K562 (cell line): ENCODE measurements around the gene SUV39H2. TPM values are rescaled to one million over a fixed set of nuclear protein-coding genes. Genes with fewer than 3 reads are reported as not detected.

Experiments
- ARID3A ChIP-seq: IDR thresholded peaks from 2 replicates; pipeline ENCODE4 v1.6.1; 2012; ENCODE audit warnings: low read depth, low read length, improper control_type of control experiment, borderline replicate concordance
- BRD4 ChIP-seq: fragments of 200-600 bp; sonication (generic); IDR thresholded peaks from 2 replicates; pipeline ENCODE4 v1.6.1; 2017; ENCODE audit warnings: inconsistent platforms
- CBX2 ChIP-seq: fragments of 200-600 bp; sonication (generic); IDR thresholded peaks from one replicate; pipeline ENCODE4 v1.6.1; 2012; ENCODE audit warnings: mild to moderate bottlenecking, low read length, inconsistent platforms; ENCODE audit not compliant: insufficient read depth, poor library complexity, severe bottlenecking
- DDX20 ChIP-seq: fragments of 450-650 bp; IDR thresholded peaks from 2 replicates; pipeline ENCODE4 v1.6.1; 2016; ENCODE audit warnings: missing genetic modification characterization, low read depth, mild to moderate bottlenecking, missing compliant biosample characterization, moderate library complexity
- EHMT2 ChIP-seq: fragments of 450-650 bp; IDR thresholded peaks from 2 replicates; pipeline ENCODE4 v1.6.1; 2018; ENCODE audit warnings: antibody characterized with exemption
- GMEB1 ChIP-seq: fragments of 250-450 bp; sonication (Bioruptor Pico); IDR thresholded peaks from 2 replicates; pipeline ENCODE4 v1.4.0; 2020; ENCODE audit warnings: mild to moderate bottlenecking
- HES1 ChIP-seq: fragments of 450-650 bp; IDR thresholded peaks from 2 replicates; pipeline ENCODE4 v1.6.1; 2016; ENCODE audit warnings: low read depth, mild to moderate bottlenecking, moderate library complexity
- NR2C2 ChIP-seq, 2 experiments: fragments of 200-800 bp in 1 of 2; sonication (Bioruptor generic) in 1 of 2; sonication (generic) in 1 of 2; formaldehyde crosslinking in 1 of 2; IDR thresholded peaks; 2 replicates each; pipeline versions ENCODE4 v1.6.1 to v1.8.0; 2016 to 2022; ENCODE audit warnings: mild to moderate bottlenecking in 1 of 2, missing compliant biosample characterization in 1 of 2, missing genetic modification characterization in 1 of 2, missing genetic modification reagents in 1 of 2
- NR4A1 ChIP-seq, 2 experiments: fragments of 250-450 bp in 1 of 2; fragments of 450-650 bp in 1 of 2; sonication (Bioruptor Pico) in 1 of 2; IDR thresholded peaks; 2 replicates each; pipeline versions ENCODE4 v1.4.0 to v1.6.1; 2016 to 2020; ENCODE audit warnings: mild to moderate bottlenecking in 2 of 2, missing compliant biosample characterization in 1 of 2, missing genetic modification characterization in 1 of 2, moderate library complexity in 1 of 2
- SIX5 ChIP-seq, 2 experiments: IDR thresholded peaks; 2 replicates each; pipeline ENCODE4 v1.6.1; 2011; ENCODE audit warnings: low read length in 2 of 2, borderline replicate concordance in 1 of 2, low read depth in 1 of 2, mild to moderate bottlenecking in 1 of 2, moderate library complexity in 1 of 2; ENCODE audit not compliant: insufficient read depth in 1 of 2
- SMARCA4 ChIP-seq: fragments of 450-650 bp; IDR thresholded peaks from 2 replicates; pipeline ENCODE4 v1.6.1; 2016
- SNRNP70 ChIP-seq: fragments of 200-400 bp; formaldehyde crosslinking; optimal IDR thresholded peaks from 2 replicates; pipeline ENCODE3; 2017; ENCODE audit warnings: low read depth, low read length
- SOX6 ChIP-seq: fragments of 450-650 bp; IDR thresholded peaks from 2 replicates; pipeline ENCODE4 v1.6.1; 2014; ENCODE audit warnings: mild to moderate bottlenecking
- U2AF1 ChIP-seq: fragments of 200-400 bp; formaldehyde crosslinking; optimal IDR thresholded peaks from 2 replicates; pipeline ENCODE3; 2017; ENCODE audit warnings: mild to moderate bottlenecking, low read depth, low read length, moderate library complexity
- ZNF695 ChIP-seq: fragments of 450-650 bp; formaldehyde crosslinking; IDR thresholded peaks from 2 replicates; pipeline ENCODE4 v1.4.0; 2020; ENCODE audit warnings: mild to moderate bottlenecking, moderate library complexity
- ZNF766 ChIP-seq: fragments of 200-800 bp; sonication (Bioruptor generic); conservative IDR thresholded peaks from 2 replicates; pipeline ENCODE4 v1.6.1; 2016; ENCODE audit warnings: missing genetic modification characterization, missing compliant biosample characterization
- polyA plus RNA-seq, 8 experiments: library from polyadenylated mRNA; depleted of rRNA in 4 of 8; stranded (reverse) in 5 of 8; unstranded in 3 of 8; fragments of >200 nt; fragmentation: Nextera tagmentation in 2 of 8; fragmentation: Illumina TruSeq in 1 of 8; extraction: Ambion mirVana in 2 of 8; extraction: Trizol in 1 of 8; gene quantifications; 2 replicates each; pipeline versions ENCODE4 v1.2.1 to v1.2.3, GENCODE V29; 2011 to 2014; ENCODE audit warnings: inconsistent platforms in 1 of 8, missing spikeins in 1 of 8
- total RNA-seq, 7 experiments: library from RNA; depleted of rRNA in 6 of 7; stranded (reverse); fragments of >200 nt in 6 of 7; fragmentation: Illumina TruSeq in 2 of 7; extraction: Trizol in 2 of 7; gene quantifications; 2 replicates each; pipeline versions ENCODE4 v1.2.1 to v1.2.3, GENCODE V29; 2011 to 2021; ENCODE audit warnings: low replicate concordance in 1 of 7
- TF ChIP-seq, protein P1 (sequence below): fragments of 250-450 bp; sonication (Bioruptor Pico); IDR thresholded peaks from 2 replicates; pipeline ENCODE4 v1.5.0; 2020; ENCODE audit warnings: mild to moderate bottlenecking, borderline replicate concordance
- TF ChIP-seq, protein P2 (sequence below), 2 experiments: fragments of 200-800 bp in 1 of 2; sonication (Bioruptor generic) in 1 of 2; sonication (generic) in 1 of 2; formaldehyde crosslinking in 1 of 2; IDR thresholded peaks in 1 of 2; conservative IDR thresholded peaks in 1 of 2; 2 replicates each; pipeline versions ENCODE4 v1.5.0 to v1.6.1; 2016 to 2020; ENCODE audit warnings: missing compliant biosample characterization in 1 of 2, missing genetic modification characterization in 1 of 2, missing genetic modification reagents in 1 of 2

The SUV39H2 gene
- total and polyA plus RNA-seq, 9 of the 15 experiments (the other 6 are each of a cell fraction or from before 2014, with no cell fraction given): 24.1 to 54.3 (median 41.3) TPM

DNA sequence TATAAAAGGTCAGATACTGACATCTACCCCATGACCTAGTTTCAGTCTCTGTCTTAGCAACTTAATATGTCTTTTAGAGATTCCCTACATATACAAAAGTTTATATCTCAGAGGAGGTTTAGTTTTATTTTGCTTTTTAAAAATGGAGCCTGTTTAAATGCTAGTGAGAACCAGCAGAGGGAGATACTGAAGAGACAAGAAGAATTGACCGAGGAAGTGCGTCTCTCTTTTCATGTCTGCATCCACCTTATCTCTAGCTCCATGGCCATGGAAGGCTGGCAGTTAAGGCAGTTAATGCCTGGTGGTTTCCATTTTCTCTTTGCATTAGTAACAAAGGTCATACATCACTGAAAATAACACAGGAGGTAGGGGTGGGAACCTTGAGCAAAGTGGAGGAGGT is 10.7 kb downstream of the SUV39H2 start (continued):
- no peak for TF ChIP-seq NR2C2 (CRISPR knock-in tag; IDR thresholded peaks at IDR 0.05)
- 0 out of 2 replicates have a peak, but pooled peaks have one; percentile 16 for TF ChIP-seq NR2C2 (tag; IDR thresholded peaks at IDR 0.05)
- TF ChIP-seq U2AF1: no peak
- TF ChIP-seq ARID3A: no peak
- no peak for TF ChIP-seq GMEB1 (CRISPR knock-in tag)
- TF ChIP-seq ZNF766: 0 out of 2 replicates have a peak, but pooled peaks have one; percentile 36
- TF ChIP-seq, protein P1, sequence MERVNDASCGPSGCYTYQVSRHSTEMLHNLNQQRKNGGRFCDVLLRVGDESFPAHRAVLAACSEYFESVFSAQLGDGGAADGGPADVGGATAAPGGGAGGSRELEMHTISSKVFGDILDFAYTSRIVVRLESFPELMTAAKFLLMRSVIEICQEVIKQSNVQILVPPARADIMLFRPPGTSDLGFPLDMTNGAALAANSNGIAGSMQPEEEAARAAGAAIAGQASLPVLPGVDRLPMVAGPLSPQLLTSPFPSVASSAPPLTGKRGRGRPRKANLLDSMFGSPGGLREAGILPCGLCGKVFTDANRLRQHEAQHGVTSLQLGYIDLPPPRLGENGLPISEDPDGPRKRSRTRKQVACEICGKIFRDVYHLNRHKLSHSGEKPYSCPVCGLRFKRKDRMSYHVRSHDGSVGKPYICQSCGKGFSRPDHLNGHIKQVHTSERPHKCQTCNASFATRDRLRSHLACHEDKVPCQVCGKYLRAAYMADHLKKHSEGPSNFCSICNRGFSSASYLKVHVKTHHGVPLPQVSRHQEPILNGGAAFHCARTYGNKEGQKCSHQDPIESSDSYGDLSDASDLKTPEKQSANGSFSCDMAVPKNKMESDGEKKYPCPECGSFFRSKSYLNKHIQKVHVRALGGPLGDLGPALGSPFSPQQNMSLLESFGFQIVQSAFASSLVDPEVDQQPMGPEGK: no peak
- no peak for TF ChIP-seq SOX6
- TF ChIP-seq, protein P2, sequence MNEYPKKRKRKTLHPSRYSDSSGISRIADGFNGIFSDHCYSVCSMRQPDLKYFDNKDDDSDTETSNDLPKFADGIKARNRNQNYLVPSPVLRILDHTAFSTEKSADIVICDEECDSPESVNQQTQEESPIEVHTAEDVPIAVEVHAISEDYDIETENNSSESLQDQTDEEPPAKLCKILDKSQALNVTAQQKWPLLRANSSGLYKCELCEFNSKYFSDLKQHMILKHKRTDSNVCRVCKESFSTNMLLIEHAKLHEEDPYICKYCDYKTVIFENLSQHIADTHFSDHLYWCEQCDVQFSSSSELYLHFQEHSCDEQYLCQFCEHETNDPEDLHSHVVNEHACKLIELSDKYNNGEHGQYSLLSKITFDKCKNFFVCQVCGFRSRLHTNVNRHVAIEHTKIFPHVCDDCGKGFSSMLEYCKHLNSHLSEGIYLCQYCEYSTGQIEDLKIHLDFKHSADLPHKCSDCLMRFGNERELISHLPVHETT (CRISPR knock-in tag; conservative IDR thresholded peaks at IDR 0.05 in 1 of 2, IDR thresholded peaks at IDR 0.05 in 1 of 2): peak in 1 of 2 experiments; percentile 72; a peak in 2 of 4 replicates
- TF ChIP-seq NR4A1 (CRISPR knock-in tag; IDR thresholded peaks at IDR 0.05): no peak
- no peak for TF ChIP-seq NR4A1 (tag; IDR thresholded peaks at IDR 0.05)
- no peak for TF ChIP-seq DDX20 (tag)
- TF ChIP-seq SNRNP70: no peak
- TF ChIP-seq ZNF695: no peak
- TF ChIP-seq EHMT2: peak; percentile 96
- TF ChIP-seq SIX5 (IDR thresholded peaks at IDR 0.05; ENCODE audit: borderline replicate concordance in 1 of 2, insufficient read depth in 1 of 2, low read depth in 1 of 2, low read length in 2 of 2): no peak
- no peak for TF ChIP-seq HES1
- TF ChIP-seq SMARCA4: peak; percentile 62; the same call in 1 of the 2 replicates
- TF ChIP-seq BRD4: no peak
- no peak for TF ChIP-seq CBX2
